ENCODE measurements around the gene ANKRD37.

GRCh38 chr4:185412412-185412811 is 15.8 kb downstream of the ANKRD37 start:
- no peak for TF ChIP-seq CTCF (IDR thresholded peaks at IDR 0.05; ENCODE audit: insufficient read depth, low read length, poor library complexity, severe bottlenecking)
- no peak for TF ChIP-seq EZH2phosphoT487 (conservative IDR thresholded peaks at IDR 0.05; ENCODE audit: low read length)
